Jurkat, Clone E6-1 (cell line): Measurements from ENCODE around the gene ANP32A.

Source experiments
- DNase-seq: peaks from one replicate; pipeline ENCODE4 v3.0.0-alpha.2; 2011; ENCODE audit warnings: low read depth, low spot score
- H3K4me3 ChIP-seq: 2 replicates; pipeline ENCODE4 v1.5.1; 2011; ENCODE audit warnings: mild to moderate bottlenecking, low read length, control low read depth, moderate library complexity

ANP32A gene

DNA sequence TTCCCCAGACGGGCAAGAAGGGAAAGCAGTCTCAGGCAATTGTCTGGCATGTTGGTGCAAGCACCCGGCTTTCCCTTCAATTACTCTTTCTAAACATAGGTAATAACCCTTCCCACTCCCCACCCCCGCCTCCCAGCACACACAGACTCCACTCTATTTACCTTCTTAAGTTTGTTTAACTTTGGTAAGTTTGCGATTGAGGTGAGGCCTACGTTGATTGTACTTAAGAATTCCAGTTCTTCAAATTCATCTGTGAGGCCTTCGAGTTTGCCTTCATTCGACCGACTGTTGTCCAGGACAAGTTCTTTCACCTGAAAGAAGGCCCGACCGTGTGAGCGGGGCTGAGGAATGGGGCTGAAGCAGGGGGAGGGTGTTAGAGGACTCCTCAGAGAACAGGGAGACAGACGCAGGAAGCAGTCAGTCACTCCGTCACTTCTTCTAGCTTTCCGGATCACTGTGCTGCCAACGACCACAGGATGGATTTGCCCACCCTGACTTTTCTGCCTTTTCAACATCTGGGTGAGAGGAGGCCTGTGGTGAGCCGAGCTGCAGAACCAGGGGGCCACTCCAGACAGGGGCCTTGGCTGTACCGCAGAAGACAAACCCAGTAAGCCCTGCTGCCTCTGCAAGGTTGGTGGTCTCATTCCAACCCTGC, 33.0 kb downstream of the ANP32A start:
- no peak for DNase-seq
- H3K4me3 ChIP-seq: no peak overlapping the region

DNA sequence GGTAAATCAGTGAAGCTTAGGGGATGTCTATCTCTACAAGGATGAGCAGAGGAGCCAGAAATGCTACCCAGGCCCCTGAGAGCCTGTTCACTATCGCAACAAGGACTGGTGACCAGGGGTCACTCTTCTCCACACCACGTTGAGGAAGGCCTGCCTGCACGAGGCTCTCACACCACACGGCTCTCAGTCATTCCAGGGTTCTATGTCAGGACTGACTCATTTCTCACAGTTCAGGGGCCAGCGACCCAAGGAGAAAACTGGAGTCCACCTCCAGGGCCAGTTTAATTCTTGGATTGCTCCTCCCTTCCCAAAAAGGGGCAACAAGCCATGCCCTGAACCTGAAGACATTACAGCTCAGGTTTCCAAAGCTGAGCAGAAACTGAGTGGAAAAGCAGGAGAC, 33.9 kb downstream of the ANP32A start:
- no peak for DNase-seq
- no peak overlapping the region for H3K4me3 ChIP-seq

- H3K4me3 ChIP-seq: no peak overlapping the region
- DNase-seq: no peak
These were observed 35.2 kb downstream of the ANP32A start for GRCh38 chr15:68785541-68785940.

DNA sequence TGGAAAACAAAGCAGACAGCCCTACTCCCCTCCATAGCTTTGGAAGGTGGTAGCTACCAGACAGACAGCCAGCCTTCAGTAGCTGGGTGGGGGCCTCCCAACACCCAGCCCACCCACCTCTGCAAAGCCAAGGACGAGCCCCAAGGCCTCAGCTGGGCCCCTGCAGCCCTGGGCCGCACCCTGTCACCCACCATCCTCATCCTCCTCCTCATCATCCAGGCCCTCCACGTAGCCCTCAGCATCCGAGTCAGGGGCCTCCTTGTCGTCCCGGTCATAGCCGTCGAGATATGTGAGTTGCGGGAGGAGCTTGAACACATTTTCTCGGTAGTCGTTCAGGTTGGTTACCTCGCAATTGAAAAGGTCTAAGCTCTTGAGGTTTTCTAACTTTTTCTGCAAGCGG, 36.5 kb downstream of the ANP32A start:
- DNase-seq: no peak
- no peak overlapping the region for H3K4me3 ChIP-seq

DNA sequence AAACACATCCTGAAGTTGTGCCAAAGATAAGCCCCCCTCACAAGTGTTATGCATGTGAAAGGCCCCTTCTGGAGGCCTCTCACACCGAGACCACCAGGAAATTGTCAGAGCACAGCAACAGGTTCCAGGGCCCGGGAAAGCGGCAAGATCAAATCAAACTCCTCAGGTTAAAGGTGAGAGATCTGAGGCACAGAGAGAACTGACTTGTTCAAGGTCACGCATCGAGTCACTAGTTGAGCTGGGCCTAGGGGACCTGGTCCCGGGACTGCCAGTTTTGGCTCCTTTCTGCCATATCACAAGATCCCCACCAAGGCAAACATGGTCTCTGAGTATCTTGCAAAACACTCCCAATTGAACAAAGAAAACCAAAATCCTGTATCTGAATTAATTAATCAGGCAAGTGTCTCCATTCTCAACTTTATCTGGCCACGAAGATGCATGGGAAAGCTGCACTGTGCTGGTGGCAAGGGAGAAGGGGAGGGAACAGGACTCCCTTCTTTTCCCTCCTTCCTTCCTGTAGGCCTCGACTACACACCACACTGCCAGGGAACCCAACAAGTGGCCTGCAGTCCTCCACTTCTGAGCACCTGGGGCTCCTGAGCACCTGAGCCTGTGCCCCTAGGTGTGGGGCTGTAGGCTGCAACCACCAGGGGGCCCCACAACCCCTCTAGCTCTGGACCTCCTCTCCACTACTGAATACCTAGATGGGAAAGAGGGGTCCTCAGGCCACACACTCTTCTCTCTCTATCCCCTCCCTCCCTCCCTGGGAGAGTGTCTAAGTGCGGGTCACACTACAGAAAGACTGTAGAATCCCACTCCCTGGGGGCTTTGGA, 37.3 kb downstream of the ANP32A start:
- DNase-seq: no peak
- H3K4me3 ChIP-seq: no peak overlapping the region

GRCh38 chr15:68782589-68783161, 38.0 kb downstream of the ANP32A start:
- no peak for DNase-seq
- no peak overlapping the region for H3K4me3 ChIP-seq

- no peak overlapping the region for H3K4me3 ChIP-seq
- no peak for DNase-seq
These were observed 38.7 kb downstream of the ANP32A start for GRCh38 chr15:68781766-68782588.

DNA sequence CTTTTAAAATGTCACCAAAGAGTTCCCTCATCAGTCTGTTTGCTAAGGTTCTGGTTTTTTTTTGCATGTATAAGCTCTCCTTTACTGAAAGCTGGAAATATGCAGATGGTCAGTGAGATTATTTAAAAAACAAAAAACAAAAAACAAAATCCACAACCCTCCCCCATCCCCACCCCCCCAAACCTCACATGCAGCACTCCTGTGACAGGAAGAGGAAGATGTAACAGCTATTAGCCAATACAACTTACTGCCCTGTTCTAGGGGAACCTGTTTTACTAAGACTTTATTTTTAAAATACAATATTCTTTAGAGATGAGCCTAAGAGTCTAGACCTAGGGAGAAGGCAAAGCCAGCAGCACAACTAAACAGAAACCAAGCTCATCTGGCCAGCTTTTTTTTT, 39.5 kb downstream of the ANP32A start:
- no peak for DNase-seq
- no peak overlapping the region for H3K4me3 ChIP-seq

DNA sequence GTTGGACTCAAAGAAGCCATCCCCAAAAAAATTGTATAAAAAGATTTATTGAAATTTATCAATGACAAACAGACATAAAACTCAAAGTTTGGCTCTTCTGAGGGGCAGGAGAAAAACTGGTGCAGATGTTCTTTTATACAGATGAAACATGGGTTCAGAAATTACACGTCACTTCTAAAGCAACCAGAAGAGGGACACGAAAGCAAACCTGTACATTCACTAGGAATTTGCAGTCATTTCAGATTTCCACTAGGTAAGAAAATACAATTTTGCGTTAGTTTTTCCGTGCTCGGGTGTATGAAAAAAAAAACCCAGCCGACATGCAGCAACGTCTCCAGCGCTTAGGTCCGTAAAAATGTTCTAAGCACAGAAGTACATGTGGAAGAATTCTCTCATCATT, 41.8 kb downstream of the ANP32A start:
- DNase-seq: no peak
- no peak overlapping the region for H3K4me3 ChIP-seq

GRCh38 chr15:68776477-68777270, 44.0 kb downstream of the ANP32A start:
- no peak for DNase-seq
- no peak overlapping the region for H3K4me3 ChIP-seq

DNA sequence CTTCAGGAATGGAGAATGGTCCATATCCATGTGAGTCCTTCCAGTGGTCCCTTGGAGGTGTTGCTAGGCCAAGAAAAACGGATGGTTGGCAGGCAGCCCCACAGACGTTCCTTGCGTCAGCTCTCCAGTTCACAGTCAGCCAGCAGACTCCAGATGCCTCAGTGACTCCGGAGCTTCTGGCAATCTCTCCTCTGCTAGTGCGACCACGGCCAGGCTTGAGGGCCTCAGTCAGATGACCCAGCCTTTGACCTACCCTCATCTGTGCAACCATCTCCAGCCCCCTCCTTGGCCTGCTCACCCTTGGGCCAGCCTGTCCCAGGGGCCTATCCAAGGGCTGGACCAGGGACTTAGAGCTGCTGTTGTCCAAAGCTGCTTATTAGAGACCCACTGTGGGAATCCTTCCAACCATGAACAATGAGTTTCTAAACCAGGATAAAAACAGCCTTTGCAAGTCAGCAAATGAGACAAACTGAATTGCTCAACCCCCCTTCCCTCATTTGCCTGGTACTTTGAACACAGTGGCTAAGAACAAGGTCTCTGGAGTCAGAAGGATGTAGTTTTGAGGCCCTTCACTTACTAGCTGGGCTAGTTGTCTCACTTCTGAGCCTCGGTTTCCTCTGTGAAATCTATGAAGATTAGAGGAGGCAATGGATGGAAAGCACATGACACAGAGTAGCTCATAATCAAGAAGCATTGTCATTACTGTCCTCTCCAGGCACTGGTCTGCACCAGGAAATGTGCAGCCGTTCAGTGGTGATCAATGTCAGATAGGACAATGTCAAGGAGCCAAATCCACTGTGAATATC, 44.8 kb downstream of the ANP32A start:
- no peak for DNase-seq
- H3K4me3 ChIP-seq: no peak overlapping the region

DNA sequence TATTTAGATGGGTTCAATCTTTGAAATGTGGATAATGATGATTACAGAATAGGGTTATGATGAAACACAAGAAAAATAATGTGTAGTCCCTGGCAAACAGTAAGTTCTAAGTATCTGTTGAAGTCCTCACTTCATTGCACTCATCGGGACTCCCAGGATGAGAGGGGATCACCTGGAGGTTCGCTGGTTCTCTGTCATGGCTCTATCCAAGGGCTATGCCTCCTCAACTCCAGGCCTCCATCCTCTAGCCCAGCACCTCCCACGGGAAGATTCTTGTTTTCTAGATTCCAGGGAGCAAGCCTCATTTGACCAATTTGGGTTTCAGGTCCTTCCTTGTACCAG, 45.5 kb downstream of the ANP32A start:
- no peak overlapping the region for H3K4me3 ChIP-seq
- no peak for DNase-seq

- DNase-seq: no peak
- no peak overlapping the region for H3K4me3 ChIP-seq
These were observed 46.0 kb downstream of the ANP32A start for GRCh38 chr15:68774521-68775235.

DNA sequence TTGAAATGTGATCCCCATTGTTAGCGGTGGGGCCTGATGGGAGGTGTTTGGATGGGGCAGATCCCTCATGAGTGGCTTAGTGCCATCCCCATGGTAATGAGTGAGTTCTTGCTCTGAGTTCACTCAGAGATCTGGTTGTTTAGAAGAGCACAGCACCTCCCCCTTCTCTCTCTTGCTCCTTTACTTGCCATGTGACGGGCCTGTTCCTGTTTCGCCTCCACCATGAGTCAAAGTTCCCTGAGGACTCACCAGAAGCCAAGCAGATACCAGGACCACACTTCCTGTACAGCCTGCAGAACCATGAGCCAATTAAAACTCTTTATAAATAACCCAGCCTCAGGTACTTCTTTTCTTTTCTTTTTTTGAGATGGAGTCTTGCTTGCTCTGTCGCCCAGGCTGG, 46.6 kb downstream of the ANP32A start:
- DNase-seq: no peak
- no peak overlapping the region for H3K4me3 ChIP-seq

GRCh38 chr15:68773036-68773435, 47.7 kb downstream of the ANP32A start:
- H3K4me3 ChIP-seq: no peak overlapping the region
- DNase-seq: no peak

DNA sequence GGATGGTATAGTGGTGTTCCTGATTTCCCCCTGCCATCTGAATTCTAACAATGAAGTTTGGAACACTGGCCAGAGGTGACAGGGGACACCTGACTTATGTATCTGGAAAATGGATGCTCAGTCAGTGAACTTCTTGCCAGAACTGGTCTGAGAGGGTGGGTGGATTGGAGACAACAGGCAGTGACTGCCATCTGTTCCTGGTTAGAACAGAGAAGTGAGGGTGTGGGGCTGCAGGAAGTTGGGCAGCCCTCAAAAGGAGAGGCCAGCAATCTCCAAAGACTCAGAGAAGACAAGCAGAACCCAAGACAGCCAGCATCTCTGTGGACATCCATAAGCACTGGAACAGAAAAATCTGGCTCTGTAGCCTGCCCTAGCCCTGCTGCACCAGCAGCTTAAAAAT, 50.5 kb downstream of the ANP32A start:
- H3K4me3 ChIP-seq: no peak overlapping the region
- no peak for DNase-seq

DNA sequence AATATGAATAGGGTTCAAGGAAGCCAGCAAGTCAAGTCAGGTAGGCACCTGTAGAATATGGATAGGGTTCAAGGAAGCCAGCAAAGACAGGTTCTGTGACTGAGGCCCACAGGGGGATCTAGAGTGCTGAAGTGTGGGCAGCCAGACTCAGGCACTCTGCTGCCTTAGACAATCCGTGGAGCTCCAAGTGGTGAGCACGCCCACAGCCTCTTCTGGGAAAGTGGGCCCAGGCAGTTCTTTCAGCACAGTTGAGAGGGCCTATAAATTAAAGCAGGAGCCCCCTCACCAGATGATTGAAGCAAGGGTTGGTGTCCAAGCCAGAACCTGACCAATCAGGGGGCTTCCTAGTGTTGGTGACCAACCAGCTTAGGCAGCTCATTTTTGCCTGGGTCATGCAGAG, 51.0 kb downstream of the ANP32A start:
- DNase-seq: no peak
- H3K4me3 ChIP-seq: no peak overlapping the region

DNA sequence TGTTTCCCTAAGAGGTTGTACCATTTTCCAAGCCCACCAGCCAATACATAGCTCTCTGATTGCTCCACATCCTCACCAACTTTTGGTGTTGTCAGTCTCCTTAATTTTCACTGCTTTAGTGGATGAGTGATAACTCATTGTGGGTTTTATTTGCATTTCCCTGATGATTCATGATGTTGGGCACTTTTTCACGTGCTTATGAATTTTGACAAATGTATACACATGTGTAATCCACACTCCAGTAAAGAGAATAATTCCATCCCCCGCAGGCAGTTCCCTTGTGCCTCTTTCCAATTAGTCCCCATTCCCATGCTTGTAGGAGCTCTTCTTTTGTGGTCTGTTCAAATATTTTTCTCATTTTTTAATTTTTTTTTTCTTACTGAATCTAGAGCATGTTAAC, 52.4 kb downstream of the ANP32A start:
- DNase-seq: no peak
- H3K4me3 ChIP-seq: no peak overlapping the region
